H9 (cell line): ENCODE measurements around the gene STXBP5L. TPM values are rescaled to one million over a fixed set of nuclear protein-coding genes. Genes with fewer than 3 reads are reported as not detected.

Source experiments
- DNase-seq: peaks from one replicate; pipeline ENCODE4 v3.0.0-alpha.2; 2017
- H2AFZ ChIP-seq: one replicate; pipeline ENCODE4 v1.6.1; 2013; ENCODE audit warnings: mild to moderate bottlenecking, low read length, control low read depth, moderate library complexity
- H2AK5ac ChIP-seq: 2 replicates; pipeline ENCODE4 v1.6.1; 2013; ENCODE audit warnings: low read length, control low read depth, mixed read lengths; ENCODE audit not compliant: insufficient read length
- H2BK120ac ChIP-seq: one replicate; pipeline ENCODE4 v1.6.1; 2013; ENCODE audit warnings: low read depth, mild to moderate bottlenecking, low read length, control low read depth, inconsistent platforms; ENCODE audit not compliant: poor library complexity, severe bottlenecking
- H2BK12ac ChIP-seq: 2 replicates; pipeline ENCODE4 v1.6.1; 2013; ENCODE audit warnings: low read length, control low read depth, mixed read lengths, low read depth; ENCODE audit not compliant: insufficient read length
- H2BK15ac ChIP-seq: 2 replicates; pipeline ENCODE4 v1.6.1; 2013; ENCODE audit warnings: low read depth, low read length, control low read depth
- H2BK20ac ChIP-seq: one replicate; pipeline ENCODE4 v1.6.1; 2013; ENCODE audit warnings: low read depth, mild to moderate bottlenecking, low read length, control low read depth, inconsistent platforms; ENCODE audit not compliant: poor library complexity, severe bottlenecking
- H2BK5ac ChIP-seq: 2 replicates; pipeline ENCODE4 v1.6.1; 2013; ENCODE audit warnings: low read length, control low read depth, mixed read lengths; ENCODE audit not compliant: insufficient read length
- H3K14ac ChIP-seq: 2 replicates; pipeline ENCODE4 v1.6.1; 2013; ENCODE audit warnings: low read length, control low read depth; ENCODE audit not compliant: insufficient read depth
- H3K18ac ChIP-seq: 2 replicates; pipeline ENCODE4 v1.6.1; 2013; ENCODE audit warnings: low read depth, mild to moderate bottlenecking, mixed read lengths, low read length, control low read depth; ENCODE audit not compliant: insufficient read length
- H3K23ac ChIP-seq: 2 replicates; pipeline ENCODE4 v1.6.1; 2013; ENCODE audit warnings: low read length, control low read depth, mixed read lengths, low read depth; ENCODE audit not compliant: insufficient read length
- H3K23me2 ChIP-seq: 2 replicates; pipeline ENCODE4 v1.6.1; 2013; ENCODE audit warnings: low read depth, mild to moderate bottlenecking, mixed read lengths, low read length, control low read depth; ENCODE audit not compliant: insufficient read length, poor library complexity, severe bottlenecking
- H3K27ac ChIP-seq: 2 replicates; pipeline ENCODE4 v1.5.1; 2013; ENCODE audit warnings: low read length, control low read depth, mixed read lengths, low read depth; ENCODE audit not compliant: insufficient read length
- H3K27me3 ChIP-seq: 2 replicates; pipeline ENCODE4 v1.6.1; 2013; ENCODE audit warnings: low read length, control low read depth, inconsistent platforms; ENCODE audit not compliant: insufficient read depth
- H3K4ac ChIP-seq: 2 replicates; pipeline ENCODE4 v1.6.1; 2013; ENCODE audit warnings: low read depth, mild to moderate bottlenecking, control low read depth, inconsistent platforms, low read length, moderate library complexity
- H3K4me1 ChIP-seq: 2 replicates; pipeline ENCODE4 v1.6.1; 2013; ENCODE audit warnings: low read length, control low read depth, inconsistent platforms; ENCODE audit not compliant: insufficient read depth
- H3K4me2 ChIP-seq: 2 replicates; pipeline ENCODE4 v1.6.1; 2013; ENCODE audit warnings: low read length, control low read depth, mixed read lengths; ENCODE audit not compliant: insufficient read length, insufficient read depth
- H3K56ac ChIP-seq: 2 replicates; pipeline ENCODE4 v1.6.1; 2013; ENCODE audit warnings: low read depth, mild to moderate bottlenecking, mixed read lengths, low read length, control low read depth; ENCODE audit not compliant: insufficient read length
- H3K79me1 ChIP-seq: 2 replicates; pipeline ENCODE4 v1.6.1; 2013; ENCODE audit warnings: low read depth, mild to moderate bottlenecking, moderate library complexity, low read length, control low read depth, inconsistent platforms; ENCODE audit not compliant: insufficient read depth, poor library complexity, severe bottlenecking
- H3K79me2 ChIP-seq: 2 replicates; pipeline ENCODE4 v1.6.1; 2013; ENCODE audit warnings: low read length, control low read depth, inconsistent platforms; ENCODE audit not compliant: insufficient read depth
- H3K9ac ChIP-seq: 2 replicates; pipeline ENCODE4 v1.6.1; 2013; ENCODE audit warnings: low read length, control low read depth, mixed read lengths; ENCODE audit not compliant: insufficient read length; ENCODE audit errors: extremely low read depth
- H3K9me3 ChIP-seq: one replicate; pipeline ENCODE4 v1.6.1; 2013; ENCODE audit warnings: low read depth, low read length, inconsistent platforms; ENCODE audit not compliant: control insufficient read depth
- H3T11ph ChIP-seq: one replicate; pipeline ENCODE4 v1.6.1; 2013; ENCODE audit warnings: mild to moderate bottlenecking, low read length, control low read depth, inconsistent platforms
- H4K20me1 ChIP-seq: one replicate; pipeline ENCODE4 v1.6.1; 2013; ENCODE audit not compliant: control insufficient read depth, insufficient read length, insufficient read depth
- H4K5ac ChIP-seq: 2 replicates; pipeline ENCODE4 v1.6.1; 2013; ENCODE audit warnings: low read depth, mild to moderate bottlenecking, mixed read lengths, low read length, control low read depth; ENCODE audit not compliant: insufficient read length
- H4K8ac ChIP-seq: replicated peaks from 2 replicates; pipeline ENCODE4 v1.6.1; 2013; ENCODE audit warnings: low read length, control low read depth, mixed read lengths, low read depth; ENCODE audit not compliant: insufficient read length
- H4K91ac ChIP-seq: 2 replicates; pipeline ENCODE4 v1.6.1; 2013; ENCODE audit warnings: low read depth, mild to moderate bottlenecking, moderate library complexity, mixed read lengths, low read length, control low read depth; ENCODE audit not compliant: insufficient read length
- H3K27ac Mint-ChIP-seq, 3 experiments: 2 replicates in 2 of 3; 3 replicates in 1 of 3; pipeline ENCODE4 v1.8.0; 2020 to 2021; ENCODE audit warnings: mixed read lengths in 3 of 3, mild to moderate bottlenecking in 1 of 3, moderate library complexity in 1 of 3
- H3K27me3 Mint-ChIP-seq: 2 replicates; pipeline ENCODE4 v1.8.0; 2021; ENCODE audit warnings: low read depth, mild to moderate bottlenecking, moderate library complexity, mixed read lengths
- H3K36me3 Mint-ChIP-seq, 3 experiments: 2 replicates in 2 of 3; 3 replicates in 1 of 3; pipeline ENCODE4 v1.8.0; 2020 to 2021; ENCODE audit warnings: low read depth in 3 of 3, mixed read lengths in 3 of 3; ENCODE audit not compliant: insufficient read depth in 1 of 3
- H3K4me1 Mint-ChIP-seq, 2 experiments: 2 replicates each; pipeline ENCODE4 v1.8.0; 2020; ENCODE audit warnings: mixed read lengths in 2 of 2
- H3K4me3 Mint-ChIP-seq, 2 experiments: 2 replicates in 1 of 2; 3 replicates in 1 of 2; pipeline ENCODE4 v1.8.0; 2020 to 2021; ENCODE audit warnings: mild to moderate bottlenecking in 2 of 2, mixed read lengths in 2 of 2, moderate library complexity in 1 of 2
- H3K9me3 Mint-ChIP-seq, 2 experiments: 2 replicates in 1 of 2; 3 replicates in 1 of 2; pipeline ENCODE4 v1.8.0; 2020; ENCODE audit warnings: mild to moderate bottlenecking in 2 of 2, mixed read lengths in 2 of 2, moderate library complexity in 1 of 2
- CTCF ChIP-seq: fragments of 200-600 bp; sonication (generic); conservative IDR thresholded peaks from 3 replicates; pipeline ENCODE4 v1.8.0; 2021; ENCODE audit warnings: antibody characterized with exemption, mild to moderate bottlenecking
- WGBS: extraction: QIAGEN DNeasy Blood & Tissue Kit; methylation state at CpG from one replicate; pipeline ENCODE4 v1.1.7; 2013; ENCODE audit warnings: missing lambda C conversion rate, low lambda C conversion rate, mixed read lengths; ENCODE audit not compliant: insufficient read length; ENCODE audit errors: extremely low coverage; 5-methylcytosine and 5-hydroxymethylcytosine counted together
- total RNA-seq: library from RNA; stranded (reverse); gene quantifications from 2 replicates; pipeline ENCODE4 v1.2.1, GENCODE V29; 2021

Gene STXBP5L
- total RNA-seq, 1 experiment from 2014 or later: 4.7 TPM

- no peaks in the 10 kb centered on the region for H3K27me3 Mint-ChIP-seq
- Histone ChIP-seq H3K4ac (no peak overlapping the region), H2BK5ac (no peak overlapping the region), H2AFZ (no peak overlapping the region), H2BK120ac (no peak overlapping the region), H2AK5ac (no peak overlapping the region), H3K23me2 (no peaks in the 10 kb centered on the region), H3K27ac (no peak overlapping the region), H3K79me2 (no peaks in the 10 kb centered on the region), H2BK12ac (no peak overlapping the region), H3K18ac (no peak overlapping the region), H2BK20ac (no peak overlapping the region), H3K79me1 (no peaks in the 10 kb centered on the region), H3K56ac (no peak overlapping the region), H3K4me2 (no peak overlapping the region), H3K23ac (no peak overlapping the region), H3K14ac (no peak overlapping the region), H4K8ac (no peak overlapping the region), H4K5ac (no peak overlapping the region), H3K27me3 (no peaks in the 10 kb centered on the region), H3T11ph (no peak overlapping the region), H3K9me3 (no peaks in the 10 kb centered on the region), H4K20me1 (no peaks in the 10 kb centered on the region), H3K4me1 (no peaks in the 10 kb centered on the region; the same call in 1 of the 2 replicates), H3K9ac (no peak overlapping the region), H4K91ac (no peak overlapping the region), H2BK15ac (no peak overlapping the region)
- no peak for DNase-seq
- no peak overlapping the region for H3K4me3 Mint-ChIP-seq
- peaks cover 0 to 3% of the 10 kb centered on the region in 2 experiments; a peak in 2 of 5 replicates for H3K9me3 Mint-ChIP-seq
- H3K36me3 Mint-ChIP-seq: no peaks in the 10 kb centered on the region
- WGBS: no CpG with 5 or more reads among the region's 1 CpG
- peaks cover 29 to 30% of the 10 kb centered on the region in 2 experiments for H3K4me1 Mint-ChIP-seq
- no peak overlapping the region for H3K27ac Mint-ChIP-seq
- TF ChIP-seq CTCF: no peak
These were observed 32.5 kb upstream of the STXBP5L start for GRCh38 chr3:120875507-120875906.
